AG04449 (cell line): Measurements from ENCODE around the gene SKIL.
A peak's percentile ranks its signal among the peaks of the same experiment; 100 is the strongest.

Experiments used
- CTCF ChIA-PET: fragments of 350-600 bp; formaldehyde crosslinking; extraction: SDS; loops from one replicate; lab custom pipeline; 2021; ENCODE audit warnings: antibody characterized with exemption; lab: Yijun Ruan, JAX
- POLR2A ChIA-PET: fragments of 400-600, 350-600 bp; formaldehyde crosslinking; extraction: SDS; loops from one replicate; lab custom pipeline; 2020; ENCODE audit warnings: antibody characterized with exemption, inconsistent platforms; lab: Yijun Ruan, JAX
- DNase-seq: peaks from one replicate; pipeline ENCODE4 v3.0.0-alpha.2; 2010; ENCODE audit warnings: low read depth, low spot score
- H3K4me3 ChIP-seq: 2 replicates; pipeline ENCODE4 v1.5.1; 2011; ENCODE audit warnings: low read depth, mild to moderate bottlenecking, control low read depth, low read length
- CTCF ChIP-seq: IDR thresholded peaks from one replicate; pipeline ENCODE4 v1.5.1; 2011; ENCODE audit warnings: mild to moderate bottlenecking, moderate library complexity, low read length, control low read depth, inconsistent platforms; ENCODE audit not compliant: insufficient read depth; ENCODE audit errors: missing control alignments

Gene SKIL

GRCh38 chr3:170410428-170411029, 53.0 kb downstream of the SKIL start:
- CTCF ChIA-PET = interaction anchor here (0.8 to 12.3 kb wide), 30 partner anchors 7 to 547 kb away, joined by 3 to 493 read pairs (median 4); no protein-coding TSS in a partner anchor
- no peak for DNase-seq
- peak; percentile 42 for TF ChIP-seq CTCF
- POLR2A ChIA-PET = no interaction called here
- no peak overlapping the region for H3K4me3 ChIP-seq

DNA sequence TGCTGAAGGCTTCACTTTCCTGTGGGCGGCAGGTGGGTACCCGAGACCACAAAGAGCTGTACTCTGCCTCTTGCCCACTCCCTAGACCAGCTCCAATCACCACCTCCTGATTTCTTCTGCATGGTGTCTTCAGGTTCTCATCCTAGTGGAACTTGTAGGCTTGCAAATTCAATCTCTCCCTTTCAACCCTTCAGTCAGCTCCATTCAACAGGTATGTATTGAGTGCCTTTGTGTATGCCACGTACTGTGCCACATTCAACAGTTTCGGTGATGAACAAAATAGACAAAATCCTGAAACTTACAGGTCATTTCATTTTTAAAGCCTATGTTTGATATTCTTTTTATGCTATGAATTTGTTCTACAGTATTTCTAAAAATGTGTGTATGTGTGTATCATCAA, 55.8 kb downstream of the SKIL start:
- no peak overlapping the region for H3K4me3 ChIP-seq
- ChIA-PET POLR2A (interaction anchor here (1.1 kb wide), 1 partner anchor 16 kb away, joined by 3 read pairs; no protein-coding TSS in a partner anchor), CTCF (interaction anchor here (0.8 to 12.3 kb wide), 44 partner anchors 8 to 495 kb away, joined by 3 to 493 read pairs (median 4); partner anchors contain the start of genes EIF5A2, RPL22L1 and SLC7A14)
- TF ChIP-seq CTCF = no peak
- no peak for DNase-seq

DNA sequence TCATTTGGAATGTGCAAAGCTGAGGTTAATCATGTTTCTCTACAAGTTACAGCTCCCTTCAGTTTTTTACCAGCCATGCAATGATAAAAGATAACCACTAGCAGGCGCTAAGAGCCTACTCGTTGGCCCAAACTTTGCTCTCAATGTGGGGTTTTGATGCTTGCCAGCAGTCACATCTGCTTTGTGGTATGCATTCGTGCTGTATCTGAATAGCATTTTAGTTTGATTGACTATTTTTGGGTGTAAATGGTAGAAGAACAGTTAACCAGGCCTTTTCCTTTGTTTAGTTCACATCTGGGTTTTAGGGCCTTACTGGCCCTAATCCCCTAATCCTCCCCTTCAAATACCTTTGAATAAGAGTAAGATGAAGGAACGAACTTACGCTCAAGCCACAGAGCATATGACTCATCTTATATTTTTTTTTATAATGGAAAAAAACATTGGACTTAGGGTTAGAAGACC, 56.7 kb downstream of the SKIL start:
- POLR2A ChIA-PET = interaction anchor here (0.6 to 1.3 kb wide), 4 partner anchors 17 to 451 kb away, joined by 3 to 4 read pairs (median 3); no protein-coding TSS in a partner anchor
- TF ChIP-seq CTCF = peak; percentile 83
- peak; percentile 72 for DNase-seq
- no peak overlapping the region for H3K4me3 ChIP-seq
- CTCF ChIA-PET = interaction anchor here (0.6 to 12.3 kb wide), 68 partner anchors 9 to 546 kb away, joined by 3 to 493 read pairs (median 4); partner anchors contain the start of genes RPL22L1 and SLC7A14

DNA sequence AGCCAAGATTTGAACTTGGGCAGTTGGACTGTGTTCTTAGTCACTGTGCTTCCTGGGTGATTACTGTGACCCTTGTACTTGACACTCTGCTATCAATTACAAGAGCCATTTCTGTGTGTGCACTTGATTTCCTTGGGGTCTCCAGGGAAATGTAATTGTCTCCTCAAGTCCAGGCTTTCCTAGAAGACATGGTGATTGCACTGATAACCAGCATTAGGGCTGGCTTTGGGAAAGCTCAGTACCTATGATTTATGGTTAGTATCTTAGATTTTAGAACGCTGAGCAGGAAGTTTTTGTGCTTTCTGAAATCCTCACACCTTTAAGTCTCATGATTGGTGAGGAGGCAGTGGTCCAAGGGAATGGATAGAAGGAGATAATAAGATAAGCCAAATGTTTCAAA, 59.6 kb downstream of the SKIL start:
- TF ChIP-seq CTCF = no peak
- POLR2A ChIA-PET = no interaction called here
- DNase-seq = no peak
- H3K4me3 ChIP-seq = no peak overlapping the region
- CTCF ChIA-PET = interaction anchor here (0.8 to 12.3 kb wide), 7 partner anchors 20 to 452 kb away, joined by 3 to 493 read pairs (median 3); no protein-coding TSS in a partner anchor

DNA sequence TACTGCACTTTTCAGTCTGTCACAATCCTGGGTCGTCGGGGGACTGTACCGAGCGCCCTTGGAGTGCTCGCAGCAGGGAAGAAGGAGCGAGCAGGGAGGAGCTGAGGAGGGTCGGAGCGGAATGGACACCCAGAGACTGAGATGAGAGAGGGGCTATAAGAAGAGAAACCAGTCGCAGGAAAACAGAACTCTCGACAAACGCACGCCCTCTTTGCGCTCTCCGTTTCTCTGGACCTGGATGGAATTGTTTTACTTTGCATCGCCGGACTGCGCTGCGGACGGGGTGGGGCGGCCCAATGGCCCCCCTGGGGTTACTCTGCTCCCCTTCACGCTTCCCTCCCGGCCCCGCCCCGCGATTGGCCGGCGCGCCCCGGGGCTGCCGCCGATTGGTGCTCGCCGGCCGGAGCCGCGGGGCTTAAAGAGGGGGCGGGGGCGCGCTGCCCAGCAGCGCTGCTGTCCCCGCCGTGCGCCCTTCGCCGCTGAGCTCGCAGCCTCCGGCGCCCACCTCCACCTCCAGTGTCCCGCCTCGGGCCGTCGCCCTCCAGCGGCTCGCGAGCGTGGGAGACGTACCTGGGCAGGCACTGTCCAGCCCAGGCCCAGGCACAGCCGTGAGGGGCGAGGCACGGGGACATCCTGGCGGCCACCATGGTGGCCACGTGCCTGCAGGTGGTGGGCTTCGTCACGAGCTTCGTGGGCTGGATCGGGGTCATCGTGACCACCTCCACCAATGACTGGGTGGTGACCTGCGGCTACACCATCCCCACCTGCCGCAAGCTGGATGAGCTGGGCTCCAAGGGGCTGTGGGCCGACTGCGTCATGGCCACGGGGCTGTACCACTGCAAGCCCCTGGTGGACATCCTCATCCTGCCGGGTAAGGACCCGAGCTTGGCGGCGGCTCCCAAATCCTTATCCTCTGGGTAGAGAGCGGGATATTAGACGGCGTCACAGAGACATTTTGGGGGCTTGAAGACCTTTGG, 61.2 kb downstream of the SKIL start, which contains the start of gene CLDN11:
Gene CLDN11, plus strand, starts transcription at position 447 of the 977 bp plus-strand sequence. Its CDS starts 199 bp downstream, at position 646.
- DNase-seq = no peak
- peak within 1 kb of the TSS; percentile 92 for H3K4me3 ChIP-seq
- TF ChIP-seq CTCF = peak; percentile 45
- ChIA-PET CTCF (interaction anchor here (0.8 to 12.3 kb wide), 6 partner anchors 17 to 430 kb away, joined by 3 to 493 read pairs (median 3); no protein-coding TSS in a partner anchor), POLR2A (interaction anchor here (0.5 to 1.3 kb wide), 3 partner anchors 53 to 384 kb away, joined by 3 to 4 read pairs (median 3); no protein-coding TSS in a partner anchor)
